ENCODE results near the gene PNMA8C.
"Not testable (repeated sequence)": the region's sequence is repeated elsewhere in the genome, so short reads cannot be mapped to it uniquely, and the experiment has no call there.

Gene PNMA8C

GRCh38 chr19:46390121-46390858, 38.4 kb downstream of the PNMA8C start:
- DNase-seq (ENCODE audit: low read depth in 2 of 2) = no peak

- no peak for DNase-seq (ENCODE audit: low read depth in 2 of 2)
These were observed 40.2 kb downstream of the PNMA8C start for GRCh38 chr19:46388311-46389095.

GRCh38 chr19:46387713-46388130, 41.0 kb downstream of the PNMA8C start:
- no peak for DNase-seq (ENCODE audit: low read depth in 2 of 2)

GRCh38 chr19:46386996-46387712, 41.6 kb downstream of the PNMA8C start:
- DNase-seq (ENCODE audit: low read depth in 2 of 2) = no peak

- DNase-seq (ENCODE audit: low read depth in 2 of 2) = no peak
These were observed 42.6 kb downstream of the PNMA8C start for GRCh38 chr19:46386151-46386550.

- DNase-seq (ENCODE audit: low read depth in 2 of 2) = no peak
These were observed 43.1 kb downstream of the PNMA8C start for GRCh38 chr19:46385636-46386035.

GRCh38 chr19:46384396-46384795, 44.3 kb downstream of the PNMA8C start:
- DNase-seq (ENCODE audit: low read depth in 2 of 2) = no peak

GRCh38 chr19:46383846-46384245, 44.9 kb downstream of the PNMA8C start:
- DNase-seq (ENCODE audit: low read depth in 2 of 2) = no peak

GRCh38 chr19:46383171-46383815, 45.4 kb downstream of the PNMA8C start:
- no peak for DNase-seq (ENCODE audit: low read depth in 2 of 2)

- no peak for DNase-seq (ENCODE audit: low read depth in 2 of 2)
These were observed 46.9 kb downstream of the PNMA8C start for GRCh38 chr19:46381756-46382345.

- DNase-seq (ENCODE audit: low read depth in 2 of 2) = no peak
These were observed 47.4 kb downstream of the PNMA8C start for GRCh38 chr19:46381346-46381745.

- DNase-seq (ENCODE audit: low read depth in 2 of 2) = no peak
These were observed 48.0 kb downstream of the PNMA8C start for GRCh38 chr19:46380690-46381089.

GRCh38 chr19:46378268-46378667, 50.5 kb downstream of the PNMA8C start:
- DNase-seq (ENCODE audit: low read depth in 2 of 2) = no peak

- DNase-seq (ENCODE audit: low read depth in 2 of 2) = no peak
These were observed 52.2 kb downstream of the PNMA8C start for GRCh38 chr19:46376241-46377153.

GRCh38 chr19:46375476-46376067, 53.2 kb downstream of the PNMA8C start:
- DNase-seq (ENCODE audit: low read depth in 2 of 2) = not testable (repeated sequence)
